ENCODE data around the gene ZDHHC8. TPM values are rescaled to one million over a fixed set of nuclear protein-coding genes. Genes with fewer than 3 reads are reported as not detected.

Gene ZDHHC8
- polyA plus RNA-seq, 2 of the 4 experiments (the other 2 are of a cell fraction), result 5.3 to 28.1 TPM

DNA sequence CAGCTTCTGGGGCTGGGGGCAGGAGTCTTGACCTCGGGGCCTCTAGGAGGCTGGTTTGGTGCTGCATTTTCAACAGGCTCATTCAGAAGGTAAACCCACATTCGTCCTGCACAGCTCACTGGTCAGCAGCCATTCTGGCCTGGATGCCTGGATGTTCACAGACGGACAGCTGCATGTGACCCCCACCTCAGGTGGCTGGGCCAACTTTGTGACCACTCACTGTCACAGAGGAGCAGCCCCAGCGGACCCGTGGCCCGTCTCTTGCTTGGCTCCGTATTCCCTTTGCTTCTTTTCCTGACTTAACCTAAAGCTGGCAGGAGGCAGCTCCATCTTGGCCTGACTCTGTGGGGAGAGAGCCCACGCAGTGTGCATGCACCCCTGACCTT is 43.3 kb upstream of the ZDHHC8 start:
- no peak for ATAC-seq
- H3K27ac ChIP-seq, result no peak overlapping the region
- WGBS (ENCODE audit: missing lambda C conversion rate), result 97% methylated on average over 2 of the region's 8 CpGs
- DNase-seq (ENCODE audit: low read depth in 1 of 2, low spot score in 1 of 2), result no peak
- H3K4me3 ChIP-seq, result no peak overlapping the region
- POLR2A ChIA-PET, result no interaction called here
- H3K4me2 ChIP-seq, result no peak overlapping the region
- no peaks in the 10 kb centered on the region for H3K9me3 ChIP-seq
- no peak for TF ChIP-seq ESRRA (IDR thresholded peaks at IDR 0.05; ENCODE audit: borderline replicate concordance, low read length)
- no peak for TF ChIP-seq RNF2 (IDR thresholded peaks at IDR 0.05; ENCODE audit: borderline replicate concordance, low read depth)
- no peak for TF ChIP-seq RARB (CRISPR knock-in tag; IDR thresholded peaks at IDR 0.05)
- TF ChIP-seq TFCP2L1 (CRISPR knock-in tag; IDR thresholded peaks at IDR 0.05), result no peak
- TF ChIP-seq, protein P1, sequence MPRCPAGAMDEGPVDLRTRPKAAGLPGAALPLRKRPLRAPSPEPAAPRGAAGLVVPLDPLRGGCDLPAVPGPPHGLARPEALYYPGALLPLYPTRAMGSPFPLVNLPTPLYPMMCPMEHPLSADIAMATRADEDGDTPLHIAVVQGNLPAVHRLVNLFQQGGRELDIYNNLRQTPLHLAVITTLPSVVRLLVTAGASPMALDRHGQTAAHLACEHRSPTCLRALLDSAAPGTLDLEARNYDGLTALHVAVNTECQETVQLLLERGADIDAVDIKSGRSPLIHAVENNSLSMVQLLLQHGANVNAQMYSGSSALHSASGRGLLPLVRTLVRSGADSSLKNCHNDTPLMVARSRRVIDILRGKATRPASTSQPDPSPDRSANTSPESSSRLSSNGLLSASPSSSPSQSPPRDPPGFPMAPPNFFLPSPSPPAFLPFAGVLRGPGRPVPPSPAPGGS (IDR thresholded peaks at IDR 0.05), result no peak
- TF ChIP-seq, protein P2, sequence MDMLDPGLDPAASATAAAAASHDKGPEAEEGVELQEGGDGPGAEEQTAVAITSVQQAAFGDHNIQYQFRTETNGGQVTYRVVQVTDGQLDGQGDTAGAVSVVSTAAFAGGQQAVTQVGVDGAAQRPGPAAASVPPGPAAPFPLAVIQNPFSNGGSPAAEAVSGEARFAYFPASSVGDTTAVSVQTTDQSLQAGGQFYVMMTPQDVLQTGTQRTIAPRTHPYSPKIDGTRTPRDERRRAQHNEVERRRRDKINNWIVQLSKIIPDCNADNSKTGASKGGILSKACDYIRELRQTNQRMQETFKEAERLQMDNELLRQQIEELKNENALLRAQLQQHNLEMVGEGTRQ (IDR thresholded peaks at IDR 0.05), result no peak
- no peak for TF ChIP-seq FOSL2 (IDR thresholded peaks at IDR 0.05)
- TF ChIP-seq FOSL2 (CRISPR knock-in tag; IDR thresholded peaks at IDR 0.05), result no peak
- TF ChIP-seq, protein P3, sequence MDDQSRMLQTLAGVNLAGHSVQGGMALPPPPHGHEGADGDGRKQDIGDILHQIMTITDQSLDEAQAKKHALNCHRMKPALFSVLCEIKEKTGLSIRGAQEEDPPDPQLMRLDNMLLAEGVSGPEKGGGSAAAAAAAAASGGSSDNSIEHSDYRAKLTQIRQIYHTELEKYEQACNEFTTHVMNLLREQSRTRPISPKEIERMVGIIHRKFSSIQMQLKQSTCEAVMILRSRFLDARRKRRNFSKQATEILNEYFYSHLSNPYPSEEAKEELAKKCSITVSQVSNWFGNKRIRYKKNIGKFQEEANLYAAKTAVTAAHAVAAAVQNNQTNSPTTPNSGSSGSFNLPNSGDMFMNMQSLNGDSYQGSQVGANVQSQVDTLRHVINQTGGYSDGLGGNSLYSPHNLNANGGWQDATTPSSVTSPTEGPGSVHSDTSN (IDR thresholded peaks at IDR 0.05), result no peak
- no peak for TF ChIP-seq KDM5A (IDR thresholded peaks at IDR 0.05)
- no peak for TF ChIP-seq MYC (IDR thresholded peaks at IDR 0.05; ENCODE audit: borderline replicate concordance, low read length)
- H3K4me1 ChIP-seq, result no peaks in the 10 kb centered on the region; the same call in 2 of the 3 replicates
- CTCF ChIA-PET, result interaction anchor here (0.8 kb wide), 1 partner anchor 8 kb away, joined by 3 read pairs; no protein-coding TSS in a partner anchor
- FAIRE-seq, result no peak

DNA sequence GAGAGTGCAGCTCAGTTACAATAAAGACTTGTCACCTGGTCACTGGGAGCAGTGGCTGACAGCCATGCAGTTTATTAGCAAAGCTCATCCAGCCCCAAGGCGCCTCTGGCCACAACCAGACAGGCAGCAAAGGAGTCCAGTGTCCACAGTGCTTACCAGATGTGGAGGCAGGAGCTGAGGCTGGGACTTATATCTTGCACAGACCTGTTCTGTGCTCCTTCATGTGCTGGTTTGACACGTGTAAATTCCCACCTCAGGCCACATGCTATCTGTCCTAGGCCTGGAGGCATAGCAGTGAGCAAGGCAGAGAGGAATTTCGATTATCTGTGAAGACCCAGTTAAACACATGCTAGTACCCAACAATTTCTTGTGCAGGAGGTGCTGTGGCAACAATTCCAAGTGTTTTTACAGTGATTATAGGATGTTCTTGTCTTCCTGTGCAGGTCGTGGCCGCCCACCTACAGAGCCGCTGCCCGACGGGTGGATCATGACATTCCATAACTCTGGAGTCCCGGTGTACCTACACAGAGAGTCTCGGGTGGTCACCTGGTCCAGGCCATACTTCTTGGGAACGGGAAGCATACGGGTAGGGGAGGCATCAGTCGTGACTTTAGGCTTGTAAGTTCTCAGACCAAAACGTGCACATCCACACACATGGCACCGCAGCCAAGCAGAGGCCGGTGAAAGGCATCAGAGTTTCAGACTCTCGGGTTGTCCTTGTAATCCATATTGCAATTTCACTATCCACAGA is 42.2 kb upstream of the ZDHHC8 start:
- Histone ChIP-seq H3K4me3 (no peak overlapping the region), H3K4me1 (no peaks in the 10 kb centered on the region; the same call in 2 of the 3 replicates), H3K4me2 (no peak overlapping the region), H3K27ac (no peak overlapping the region), H3K9me3 (no peaks in the 10 kb centered on the region)
- ChIA-PET CTCF (no interaction called here), POLR2A (no interaction called here)
- TF ChIP-seq ZC3H11A (IDR thresholded peaks at IDR 0.05) (no peak), TFCP2L1 (CRISPR knock-in tag; IDR thresholded peaks at IDR 0.05) (no peak), RFX5 (IDR thresholded peaks at IDR 0.05) (no peak), CBX8 (IDR thresholded peaks at IDR 0.05) (no peak), CEBPB (IDR thresholded peaks at IDR 0.05) (no peak)
- TF ChIP-seq, protein P4, sequence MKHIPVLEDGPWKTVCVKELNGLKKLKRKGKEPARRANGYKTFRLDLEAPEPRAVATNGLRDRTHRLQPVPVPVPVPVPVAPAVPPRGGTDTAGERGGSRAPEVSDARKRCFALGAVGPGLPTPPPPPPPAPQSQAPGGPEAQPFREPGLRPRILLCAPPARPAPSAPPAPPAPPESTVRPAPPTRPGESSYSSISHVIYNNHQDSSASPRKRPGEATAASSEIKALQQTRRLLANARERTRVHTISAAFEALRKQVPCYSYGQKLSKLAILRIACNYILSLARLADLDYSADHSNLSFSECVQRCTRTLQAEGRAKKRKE (CRISPR knock-in tag; IDR thresholded peaks at IDR 0.05; ENCODE audit: low read depth), result no peak
- DNase-seq (ENCODE audit: low read depth in 1 of 2, low spot score in 1 of 2) (no peak), FAIRE-seq (no peak), ATAC-seq (no peak)
- WGBS (ENCODE audit: missing lambda C conversion rate), result 91% methylated on average over 17 of the region's 17 CpGs

DNA sequence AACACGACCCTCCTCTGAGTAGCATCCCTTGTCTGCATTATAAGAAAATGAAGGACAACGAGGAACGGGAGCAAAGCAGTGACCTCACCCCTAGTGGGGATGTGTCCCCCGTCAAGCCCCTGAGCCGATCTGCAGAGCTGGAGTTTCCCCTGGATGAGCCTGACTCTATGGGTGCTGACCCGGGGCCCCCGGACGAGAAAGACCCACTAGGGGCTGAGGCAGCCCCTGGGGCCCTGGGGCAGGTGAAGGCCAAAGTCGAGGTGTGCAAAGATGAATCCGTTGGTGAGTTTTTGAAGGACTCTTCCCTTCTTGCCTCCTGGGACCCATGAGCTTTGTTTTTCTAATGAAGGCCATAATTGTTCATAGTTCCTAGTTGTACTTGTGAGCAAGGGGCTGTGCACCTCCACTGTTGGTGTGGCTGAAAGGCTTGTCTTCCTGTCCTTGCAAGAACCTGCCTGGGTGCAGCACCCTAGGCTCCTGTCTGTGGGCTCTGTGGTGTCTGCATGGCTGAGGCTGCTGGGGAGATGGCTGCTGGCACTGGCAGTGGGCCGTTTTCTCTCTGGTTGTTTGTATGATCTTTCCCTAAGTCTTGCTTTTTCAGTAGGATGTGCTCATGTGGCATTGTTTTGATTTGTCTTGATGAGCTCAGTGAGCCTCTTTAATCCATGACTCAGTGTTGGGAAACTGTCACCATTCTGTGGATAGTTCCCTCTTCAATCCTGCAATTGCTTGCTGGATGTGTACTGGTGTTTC is 41.5 kb upstream of the ZDHHC8 start:
- Histone ChIP-seq H3K27ac (no peak overlapping the region), H3K4me2 (no peak overlapping the region), H3K4me3 (no peak overlapping the region), H3K9me3 (no peaks in the 10 kb centered on the region), H3K4me1 (no peaks in the 10 kb centered on the region)
- FAIRE-seq, result no peak
- 94% methylated on average over 11 of the region's 11 CpGs for WGBS (ENCODE audit: missing lambda C conversion rate)
- DNase-seq (ENCODE audit: low read depth in 1 of 2, low spot score in 1 of 2), result no peak
- ChIA-PET CTCF (no interaction called here), POLR2A (no interaction called here)
- ATAC-seq, result no peak
- TF ChIP-seq KDM1A (IDR thresholded peaks at IDR 0.05; ENCODE audit: low read depth), result no peak
- TF ChIP-seq EHF (CRISPR knock-in tag; IDR thresholded peaks at IDR 0.05), result no peak
- no peak for TF ChIP-seq ZSCAN20 (CRISPR knock-in tag; IDR thresholded peaks at IDR 0.05)
- no peak for TF ChIP-seq NFE2L2 (conservative IDR thresholded peaks at IDR 0.05; ENCODE audit: low read length)
- TF ChIP-seq BHLHE40 (IDR thresholded peaks at IDR 0.05; ENCODE audit: low read depth, low read length), result no peak
- no peak for TF ChIP-seq RNF2 (IDR thresholded peaks at IDR 0.05; ENCODE audit: borderline replicate concordance, low read depth)
- no peak for TF ChIP-seq HDAC2 (IDR thresholded peaks at IDR 0.05)
- no peak for TF ChIP-seq POLR2AphosphoS2 (conservative IDR thresholded peaks at IDR 0.05; ENCODE audit: low read length)
- no peak for TF ChIP-seq JUNB (IDR thresholded peaks at IDR 0.05)
- TF ChIP-seq HOXB5 (CRISPR knock-in tag; IDR thresholded peaks at IDR 0.05), result no peak
- TF ChIP-seq, protein P5, sequence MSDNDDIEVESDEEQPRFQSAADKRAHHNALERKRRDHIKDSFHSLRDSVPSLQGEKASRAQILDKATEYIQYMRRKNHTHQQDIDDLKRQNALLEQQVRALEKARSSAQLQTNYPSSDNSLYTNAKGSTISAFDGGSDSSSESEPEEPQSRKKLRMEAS (IDR thresholded peaks at IDR 0.05), result no peak
- no peak for TF ChIP-seq FOSB (CRISPR knock-in tag; IDR thresholded peaks at IDR 0.05)
- TF ChIP-seq, protein P6, sequence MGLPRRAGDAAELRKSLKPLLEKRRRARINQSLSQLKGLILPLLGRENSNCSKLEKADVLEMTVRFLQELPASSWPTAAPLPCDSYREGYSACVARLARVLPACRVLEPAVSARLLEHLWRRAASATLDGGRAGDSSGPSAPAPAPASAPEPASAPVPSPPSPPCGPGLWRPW (IDR thresholded peaks at IDR 0.05), result no peak
- no peak for TF ChIP-seq EHMT2 (IDR thresholded peaks at IDR 0.05; ENCODE audit: low read depth)
- no peak for TF ChIP-seq MAFK (IDR thresholded peaks at IDR 0.05; ENCODE audit: partially characterized antibody)
- no peak for TF ChIP-seq FOXS1 (CRISPR knock-in tag; IDR thresholded peaks at IDR 0.05)

Data from A549 (cell line).